ENCODE data around the gene FAM78A. TPM values are rescaled to one million over a fixed set of nuclear protein-coding genes. Genes with fewer than 3 reads are reported as not detected.
A peak's percentile ranks its signal among the peaks of the same experiment; 100 is the strongest.

The FAM78A gene
- total and polyA plus RNA-seq, 7 donors: 0.60 to 11.9 (median 2.0) TPM

DNA sequence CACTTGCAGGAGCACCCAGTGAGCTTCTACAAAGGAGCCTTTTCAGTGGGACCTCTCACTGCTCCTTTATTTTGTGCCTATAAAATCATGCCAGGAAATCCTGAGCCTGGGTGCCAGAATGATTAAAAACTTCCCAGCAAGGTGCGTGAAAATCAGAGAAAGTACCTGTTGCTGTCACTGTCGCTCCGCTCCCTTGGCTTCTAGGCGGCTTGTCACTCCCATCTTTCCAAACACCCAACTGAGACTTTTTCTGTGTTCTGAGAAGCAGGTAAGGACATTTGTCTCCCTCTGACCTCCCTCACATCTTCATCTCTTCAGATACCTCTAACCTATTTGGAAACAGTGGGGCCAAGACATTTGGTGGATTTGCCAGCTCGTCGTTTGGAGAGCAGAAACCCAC, 53.9 kb downstream of the FAM78A start:
- DNase-seq: no peak
- Histone ChIP-seq H3K9me3 (no peaks in the 10 kb centered on the region), H3K36me3 (peaks cover 0 to 28% (median 0%) of the 10 kb centered on the region in 4 donors), H3K4me3 (no peak overlapping the region), H3K4me1 (peaks cover 0 to 17% (median 9%) of the 10 kb centered on the region in 4 donors), H3K27me3 (no peaks in the 10 kb centered on the region), H3K27ac (no peak overlapping the region)
- intact Hi-C loops (cut with DNase I): no loop called here
- TF ChIP-seq EP300 (IDR thresholded peaks at IDR 0.05) (no peak), POLR2AphosphoS5 (IDR thresholded peaks at IDR 0.05) (no peak), POLR2A (IDR thresholded peaks at IDR 0.05) (no peak)
- TF ChIP-seq, protein P1, sequence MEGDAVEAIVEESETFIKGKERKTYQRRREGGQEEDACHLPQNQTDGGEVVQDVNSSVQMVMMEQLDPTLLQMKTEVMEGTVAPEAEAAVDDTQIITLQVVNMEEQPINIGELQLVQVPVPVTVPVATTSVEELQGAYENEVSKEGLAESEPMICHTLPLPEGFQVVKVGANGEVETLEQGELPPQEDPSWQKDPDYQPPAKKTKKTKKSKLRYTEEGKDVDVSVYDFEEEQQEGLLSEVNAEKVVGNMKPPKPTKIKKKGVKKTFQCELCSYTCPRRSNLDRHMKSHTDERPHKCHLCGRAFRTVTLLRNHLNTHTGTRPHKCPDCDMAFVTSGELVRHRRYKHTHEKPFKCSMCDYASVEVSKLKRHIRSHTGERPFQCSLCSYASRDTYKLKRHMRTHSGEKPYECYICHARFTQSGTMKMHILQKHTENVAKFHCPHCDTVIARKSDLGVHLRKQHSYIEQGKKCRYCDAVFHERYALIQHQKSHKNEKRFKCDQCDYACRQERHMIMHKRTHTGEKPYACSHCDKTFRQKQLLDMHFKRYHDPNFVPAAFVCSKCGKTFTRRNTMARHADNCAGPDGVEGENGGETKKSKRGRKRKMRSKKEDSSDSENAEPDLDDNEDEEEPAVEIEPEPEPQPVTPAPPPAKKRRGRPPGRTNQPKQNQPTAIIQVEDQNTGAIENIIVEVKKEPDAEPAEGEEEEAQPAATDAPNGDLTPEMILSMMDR (IDR thresholded peaks at IDR 0.05): no peak
- WGBS, 2 donors: 94 to 95% methylated on average over 6 of the region's 6 CpGs

DNA sequence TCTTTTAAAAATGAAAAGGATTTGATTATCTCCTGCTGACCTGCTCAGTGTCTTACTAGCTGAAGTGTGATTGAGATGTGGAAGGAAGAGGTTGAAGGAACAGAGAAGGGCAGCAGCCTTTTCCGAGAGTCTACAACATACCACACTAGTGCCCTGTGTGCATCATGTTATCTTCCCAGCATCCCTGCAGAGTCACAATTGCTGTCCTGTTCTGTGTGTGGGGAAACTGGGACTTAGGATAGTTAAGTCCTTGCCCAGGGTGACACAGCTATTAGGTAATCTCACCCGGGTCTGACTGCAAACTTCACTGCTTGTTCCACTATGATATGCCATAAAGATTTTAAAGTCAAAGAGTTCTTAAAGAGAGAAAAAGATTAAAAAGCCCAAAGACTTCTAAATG, 55.8 kb downstream of the FAM78A start:
- H3K4me3 ChIP-seq: no peak overlapping the region
- H3K36me3 ChIP-seq: peaks cover 0 to 28% (median 0%) of the 10 kb centered on the region in 4 donors
- no peaks in the 10 kb centered on the region for H3K27me3 ChIP-seq
- 87 to 88% methylated on average over 2 of the region's 2 CpGs for WGBS, 2 donors
- intact Hi-C loops (cut with DNase I): no loop called here
- H3K27ac ChIP-seq: no peak overlapping the region
- peaks cover 0 to 25% (median 15%) of the 10 kb centered on the region in 4 donors for H3K4me1 ChIP-seq
- H3K9me3 ChIP-seq: no peaks in the 10 kb centered on the region
- no peak for TF ChIP-seq EP300 (IDR thresholded peaks at IDR 0.05)
- TF ChIP-seq POLR2A (IDR thresholded peaks at IDR 0.05): no peak
- no peak for TF ChIP-seq POLR2AphosphoS5 (IDR thresholded peaks at IDR 0.05)
- TF ChIP-seq, protein P1 (IDR thresholded peaks at IDR 0.05): no peak
- DNase-seq: no peak

DNA sequence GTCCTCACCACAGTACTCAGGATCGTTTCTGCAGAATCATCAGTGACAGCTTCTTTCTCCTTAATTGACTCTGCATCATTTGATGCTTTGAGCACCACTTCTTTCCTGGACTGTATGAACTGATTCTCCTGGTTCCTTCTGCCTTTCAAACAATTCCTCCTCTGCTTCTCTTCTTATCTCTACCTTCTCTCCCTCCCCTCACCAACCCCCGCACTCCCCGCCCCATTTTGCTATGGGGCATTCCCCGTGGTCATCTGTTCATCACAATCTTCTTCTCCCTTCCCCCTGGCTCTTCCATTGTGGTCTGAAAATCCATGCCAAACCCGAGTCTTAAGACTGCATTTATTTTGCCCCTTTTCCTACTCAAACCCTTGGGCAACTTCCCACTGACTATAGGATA, 57.9 kb downstream of the FAM78A start:
- no peaks in the 10 kb centered on the region for H3K27me3 ChIP-seq
- no peaks in the 10 kb centered on the region for H3K9me3 ChIP-seq
- H3K4me3 ChIP-seq: no peak overlapping the region
- H3K4me1 ChIP-seq: peaks cover 0 to 43% (median 33%) of the 10 kb centered on the region in 4 donors
- H3K36me3 ChIP-seq: peaks cover 0 to 21% (median 0%) of the 10 kb centered on the region in 4 donors
- intact Hi-C loops (cut with DNase I): no loop called here
- no peak for TF ChIP-seq POLR2A (IDR thresholded peaks at IDR 0.05)
- TF ChIP-seq, protein P1 (IDR thresholded peaks at IDR 0.05): no peak
- TF ChIP-seq POLR2AphosphoS5 (IDR thresholded peaks at IDR 0.05): no peak
- no peak for TF ChIP-seq EP300 (IDR thresholded peaks at IDR 0.05)
- H3K27ac ChIP-seq: peak overlapping the region in 1 of 4 donors; percentile 59
- DNase-seq: no peak
- WGBS, 2 donors: 84% methylated on average over 5 of the region's 5 CpGs

DNA sequence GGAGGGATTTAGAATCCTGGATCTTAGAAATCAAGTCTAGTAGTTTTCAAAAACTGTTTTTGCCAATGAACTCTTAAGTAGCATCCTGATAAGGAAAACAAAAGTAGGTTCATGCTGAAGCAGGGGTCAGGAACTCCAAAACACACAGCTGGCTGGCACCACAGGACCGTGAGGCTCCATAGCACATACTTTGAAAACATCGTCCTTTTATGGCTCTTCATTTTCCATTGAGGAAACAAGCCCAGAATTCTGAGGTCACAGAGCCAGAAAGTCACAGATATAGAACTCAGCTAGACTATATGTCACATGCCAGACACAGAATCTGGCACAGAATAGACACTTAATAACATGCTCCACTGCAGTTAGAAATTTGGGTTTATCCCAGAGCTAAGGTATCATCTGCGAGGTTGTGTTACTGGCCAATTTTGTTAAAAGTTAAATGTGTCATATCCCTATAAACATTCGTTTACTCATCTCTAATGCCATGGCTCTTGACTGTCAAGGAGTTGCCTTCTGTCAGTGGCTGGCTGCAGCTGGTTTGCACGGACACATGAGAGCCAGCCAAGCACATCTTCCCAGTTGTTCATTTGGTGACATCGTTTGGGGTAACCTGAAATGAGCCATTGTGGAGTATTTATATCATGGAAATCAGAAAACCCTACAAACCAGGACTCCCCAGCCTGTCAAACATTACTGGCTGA, 58.8 kb downstream of the FAM78A start:
- WGBS, 2 donors: 78 to 82% methylated on average over 6 of the region's 6 CpGs
- intact Hi-C loops (cut with DNase I): no loop called here
- Histone ChIP-seq H3K4me1 (peaks cover 0 to 43% (median 33%) of the 10 kb centered on the region in 4 donors), H3K27me3 (no peaks in the 10 kb centered on the region), H3K4me3 (no peak overlapping the region), H3K27ac (peak overlapping the region; percentile 16 to 59 (median 52)), H3K9me3 (no peaks in the 10 kb centered on the region), H3K36me3 (peaks cover 0 to 14% (median 0%) of the 10 kb centered on the region in 4 donors)
- TF ChIP-seq POLR2AphosphoS5 (IDR thresholded peaks at IDR 0.05) (no peak), EP300 (IDR thresholded peaks at IDR 0.05) (no peak), POLR2A (IDR thresholded peaks at IDR 0.05) (no peak)
- TF ChIP-seq, protein P1 (IDR thresholded peaks at IDR 0.05): no peak
- DNase-seq: no peak

Data from sigmoid colon (tissue), 7 donors.